Activated naive CD8-positive, alpha-beta T cell treated with anti-CD3 and anti-CD28 coated beads for 36 hours (primary cell): Measurements from ENCODE around the gene LRRC74B. TPM values are rescaled to one million over a fixed set of nuclear protein-coding genes. Genes with fewer than 3 reads are reported as not detected.
"Not testable (repeated sequence)": the region's sequence is repeated elsewhere in the genome, so short reads cannot be mapped to it uniquely, and the experiment has no call there.

ENCODE experiments used
- DNase-seq: peaks from one replicate; pipeline ENCODE4 v3.0.0; 2021
- H3K27ac Mint-ChIP-seq: one replicate; pipeline ENCODE4 v1.8.0; 2022; ENCODE audit warnings: mild to moderate bottlenecking, moderate library complexity, mixed read lengths
- H3K27me3 Mint-ChIP-seq: one replicate; pipeline ENCODE4 v1.8.0; 2022; ENCODE audit warnings: mild to moderate bottlenecking, mixed read lengths
- H3K36me3 Mint-ChIP-seq: one replicate; pipeline ENCODE4 v1.8.0; 2021; ENCODE audit warnings: mild to moderate bottlenecking, mixed read lengths
- H3K4me1 Mint-ChIP-seq: one replicate; pipeline ENCODE4 v1.8.0; 2021; ENCODE audit warnings: mixed read lengths
- H3K4me3 Mint-ChIP-seq: one replicate; pipeline ENCODE4 v1.8.0; 2022; ENCODE audit warnings: mild to moderate bottlenecking, moderate library complexity, mixed read lengths
- H3K9me3 Mint-ChIP-seq: one replicate; pipeline ENCODE4 v1.8.0; 2022; ENCODE audit warnings: mixed read lengths
- total RNA-seq, 2 experiments: library from RNA; stranded (reverse); gene quantifications; one replicate each; pipeline ENCODE4 v1.2.3, GENCODE V29; 2021

Gene LRRC74B
- total RNA-seq, 2 experiments from 2014 or later, result not detected

GRCh38 chr22:21054046-21054713, 8.4 kb downstream of the LRRC74B start:
- no peak for DNase-seq
- H3K4me1 Mint-ChIP-seq, result peaks cover 15% of the 10 kb centered on the region
- H3K27ac Mint-ChIP-seq, result no peak overlapping the region
- H3K27me3 Mint-ChIP-seq, result peaks cover 11% of the 10 kb centered on the region
- H3K36me3 Mint-ChIP-seq, result no peaks in the 10 kb centered on the region
- H3K4me3 Mint-ChIP-seq, result no peak overlapping the region
- H3K9me3 Mint-ChIP-seq, result no peaks in the 10 kb centered on the region

DNA sequence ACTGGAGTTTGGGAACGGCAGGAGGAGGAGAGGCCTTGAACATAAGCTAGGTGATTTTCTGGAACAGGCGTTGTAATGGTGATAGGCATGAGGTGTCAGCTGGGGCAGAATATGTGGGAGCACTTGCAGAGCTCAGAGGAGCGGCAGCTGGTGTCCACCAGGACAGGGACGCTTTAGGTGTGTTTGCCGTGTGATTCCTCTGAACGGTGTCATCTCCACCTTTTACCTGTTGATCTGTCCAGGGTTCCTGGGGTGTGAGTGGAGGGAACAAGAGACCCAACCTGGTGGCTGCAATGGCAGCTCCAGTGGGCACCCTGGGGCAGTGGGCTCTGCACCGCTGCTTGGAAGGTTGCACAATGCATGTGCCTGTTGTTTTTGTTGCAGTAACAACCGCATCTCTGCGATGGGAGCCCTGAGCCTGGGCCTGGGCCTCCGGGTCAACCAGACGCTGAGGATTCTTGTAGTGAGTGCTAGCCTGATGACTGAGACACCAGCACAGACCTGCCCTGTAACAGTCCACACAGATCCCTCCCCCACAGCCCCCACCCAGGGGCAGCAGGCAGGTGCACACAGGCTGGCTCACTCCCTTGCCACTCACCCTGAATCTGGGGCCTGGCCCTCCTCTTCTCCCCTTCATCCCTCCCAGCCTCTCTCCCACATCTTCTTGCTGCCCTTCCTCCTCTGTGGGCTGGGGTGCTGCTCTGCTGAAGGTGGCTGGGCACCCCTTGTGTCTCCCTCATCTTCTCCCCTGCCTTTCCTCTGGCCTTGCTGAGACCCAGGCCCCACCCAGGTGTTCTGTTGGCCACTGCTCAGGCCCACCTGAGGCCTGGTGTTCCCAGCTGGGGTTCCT, 9.2 kb downstream of the LRRC74B start:
- Mint-ChIP-seq H3K4me1 (peaks cover 15% of the 10 kb centered on the region), H3K36me3 (no peaks in the 10 kb centered on the region), H3K9me3 (no peaks in the 10 kb centered on the region), H3K27me3 (peaks cover 11% of the 10 kb centered on the region), H3K27ac (no peak overlapping the region), H3K4me3 (no peak overlapping the region)
- DNase-seq, result no peak

- no peak overlapping the region for H3K4me3 Mint-ChIP-seq
- no peak for DNase-seq
- no peaks in the 10 kb centered on the region for H3K9me3 Mint-ChIP-seq
- peaks cover 15% of the 10 kb centered on the region for H3K4me1 Mint-ChIP-seq
- H3K36me3 Mint-ChIP-seq, result no peaks in the 10 kb centered on the region
- peaks cover 11% of the 10 kb centered on the region for H3K27me3 Mint-ChIP-seq
- no peak overlapping the region for H3K27ac Mint-ChIP-seq
Observed at GRCh38 chr22:21055564-21055834, 9.8 kb downstream of the LRRC74B start.

- H3K9me3 Mint-ChIP-seq, result no peaks in the 10 kb centered on the region
- no peak overlapping the region for H3K27ac Mint-ChIP-seq
- peaks cover 11% of the 10 kb centered on the region for H3K27me3 Mint-ChIP-seq
- DNase-seq, result no peak
- H3K4me3 Mint-ChIP-seq, result peak overlapping the region; percentile 43
- H3K36me3 Mint-ChIP-seq, result no peaks in the 10 kb centered on the region
- H3K4me1 Mint-ChIP-seq, result peaks cover 15% of the 10 kb centered on the region
Observed at GRCh38 chr22:21055880-21056319, 10.2 kb downstream of the LRRC74B start.

DNA sequence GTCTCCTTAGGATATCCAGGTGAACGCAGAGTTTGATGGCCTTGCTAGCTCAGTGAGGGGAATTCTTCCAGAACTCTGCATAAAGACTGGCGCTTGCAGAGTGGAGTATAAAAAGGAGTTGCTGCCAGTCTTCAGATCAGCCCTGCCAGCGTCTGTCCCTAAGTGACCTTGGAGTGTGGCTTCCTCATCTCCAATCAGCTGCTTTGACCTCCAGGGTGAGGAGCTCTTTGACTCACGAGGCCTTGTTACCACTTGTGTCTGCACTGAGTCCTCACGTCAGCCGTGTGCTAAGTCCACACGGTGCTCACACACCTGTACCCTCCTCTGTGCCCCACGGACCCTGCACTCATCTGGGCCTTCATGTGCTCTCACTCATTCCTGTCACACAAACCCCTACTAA, 14.6 kb downstream of the LRRC74B start:
- not testable (repeated sequence) for H3K4me3 Mint-ChIP-seq, H3K36me3 Mint-ChIP-seq, DNase-seq, H3K27ac Mint-ChIP-seq, H3K9me3 Mint-ChIP-seq
- Mint-ChIP-seq H3K27me3 (peaks cover 11% of the 10 kb centered on the region), H3K4me1 (peaks cover 12% of the 10 kb centered on the region)

DNA sequence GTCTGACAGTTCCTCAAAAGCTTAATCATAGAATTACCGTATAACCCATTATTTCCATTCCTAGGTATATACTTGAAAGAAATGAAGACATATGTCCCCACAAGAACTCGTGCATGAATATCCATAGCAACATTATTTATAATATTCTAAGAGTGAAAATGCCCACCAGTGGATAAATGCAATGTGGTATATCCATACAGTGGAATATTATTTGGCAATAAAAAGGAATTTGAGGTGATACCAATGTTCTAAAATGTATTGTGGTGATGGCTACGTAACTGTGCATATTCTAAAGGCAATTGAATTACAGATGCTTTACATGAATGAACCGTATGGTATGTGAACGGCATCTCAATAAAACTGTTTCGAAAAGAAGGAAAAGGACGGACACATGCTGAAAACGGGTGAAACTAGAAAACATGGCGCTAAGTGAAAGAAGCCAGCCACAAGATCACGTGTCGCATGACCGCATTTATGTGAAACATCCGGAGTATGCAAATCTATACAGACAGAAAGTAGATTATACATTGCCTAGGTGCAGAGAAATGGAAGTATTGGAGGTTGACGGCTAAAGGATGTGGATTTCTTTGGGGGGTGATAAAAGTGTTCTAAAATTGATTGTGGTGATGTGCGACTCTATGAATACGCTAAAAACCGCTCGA, 16.0 kb downstream of the LRRC74B start:
- not testable (repeated sequence) for H3K4me3 Mint-ChIP-seq, H3K36me3 Mint-ChIP-seq

GRCh38 chr22:21064425-21064824, 18.7 kb downstream of the LRRC74B start:
- H3K9me3 Mint-ChIP-seq, H3K4me3 Mint-ChIP-seq, H3K4me1 Mint-ChIP-seq, H3K27ac Mint-ChIP-seq, DNase-seq, H3K27me3 Mint-ChIP-seq, H3K36me3 Mint-ChIP-seq: not testable (repeated sequence)

More for the DNA sequence above, 16.0 kb downstream of the LRRC74B start:
- H3K4me1 Mint-ChIP-seq, DNase-seq, H3K27ac Mint-ChIP-seq, H3K9me3 Mint-ChIP-seq, H3K27me3 Mint-ChIP-seq: not testable (repeated sequence)

DNA sequence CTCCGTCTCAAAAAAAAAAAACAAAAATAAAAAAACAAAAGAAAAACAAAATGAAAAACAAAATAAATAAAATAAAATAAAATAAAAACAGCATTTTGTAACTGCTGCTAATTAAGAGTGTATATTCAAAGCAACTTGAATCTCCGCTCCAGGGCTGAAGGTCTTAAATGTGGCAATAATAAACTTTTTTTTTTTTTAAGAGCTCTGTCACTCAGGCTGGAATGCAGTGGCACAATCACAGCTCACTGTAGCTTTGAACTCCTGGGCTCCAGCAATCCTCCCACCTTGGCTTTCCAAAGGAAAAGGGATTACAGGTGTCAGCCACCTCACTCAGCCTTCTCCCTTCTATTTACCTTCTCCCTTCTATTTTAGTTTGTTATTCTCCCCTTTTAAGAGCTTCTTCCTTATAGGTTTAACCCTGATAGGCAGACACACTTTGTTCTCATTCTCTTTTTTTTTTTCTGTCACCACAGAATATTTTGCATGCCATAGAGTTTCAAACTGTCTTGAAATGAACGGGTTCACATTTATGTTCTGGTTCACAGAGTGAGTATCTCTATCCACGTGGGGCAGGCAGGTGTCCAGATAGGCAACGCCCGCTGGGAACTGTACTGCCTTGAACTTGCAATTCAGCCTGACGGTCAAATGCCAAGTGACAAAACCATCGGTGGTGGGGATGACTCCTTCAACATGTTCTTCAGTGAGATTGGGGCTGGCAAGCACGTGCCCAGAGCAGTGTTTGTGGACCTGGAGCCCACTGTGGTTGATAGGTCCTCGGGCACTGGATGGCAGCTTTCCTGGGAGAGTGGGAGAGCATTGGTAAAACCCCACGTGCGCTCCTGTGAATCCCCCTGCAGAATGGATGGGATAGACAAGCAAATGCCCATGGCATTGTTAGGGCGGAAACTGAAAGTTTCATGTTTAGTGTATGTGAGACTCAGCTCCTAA, 19.4 kb downstream of the LRRC74B start:
- Mint-ChIP-seq H3K27ac (no peak overlapping the region), H3K4me1 (peaks cover 5% of the 10 kb centered on the region), H3K27me3 (no peaks in the 10 kb centered on the region), H3K9me3 (no peaks in the 10 kb centered on the region), H3K36me3 (no peaks in the 10 kb centered on the region), H3K4me3 (no peak overlapping the region)
- DNase-seq, result no peak

DNA sequence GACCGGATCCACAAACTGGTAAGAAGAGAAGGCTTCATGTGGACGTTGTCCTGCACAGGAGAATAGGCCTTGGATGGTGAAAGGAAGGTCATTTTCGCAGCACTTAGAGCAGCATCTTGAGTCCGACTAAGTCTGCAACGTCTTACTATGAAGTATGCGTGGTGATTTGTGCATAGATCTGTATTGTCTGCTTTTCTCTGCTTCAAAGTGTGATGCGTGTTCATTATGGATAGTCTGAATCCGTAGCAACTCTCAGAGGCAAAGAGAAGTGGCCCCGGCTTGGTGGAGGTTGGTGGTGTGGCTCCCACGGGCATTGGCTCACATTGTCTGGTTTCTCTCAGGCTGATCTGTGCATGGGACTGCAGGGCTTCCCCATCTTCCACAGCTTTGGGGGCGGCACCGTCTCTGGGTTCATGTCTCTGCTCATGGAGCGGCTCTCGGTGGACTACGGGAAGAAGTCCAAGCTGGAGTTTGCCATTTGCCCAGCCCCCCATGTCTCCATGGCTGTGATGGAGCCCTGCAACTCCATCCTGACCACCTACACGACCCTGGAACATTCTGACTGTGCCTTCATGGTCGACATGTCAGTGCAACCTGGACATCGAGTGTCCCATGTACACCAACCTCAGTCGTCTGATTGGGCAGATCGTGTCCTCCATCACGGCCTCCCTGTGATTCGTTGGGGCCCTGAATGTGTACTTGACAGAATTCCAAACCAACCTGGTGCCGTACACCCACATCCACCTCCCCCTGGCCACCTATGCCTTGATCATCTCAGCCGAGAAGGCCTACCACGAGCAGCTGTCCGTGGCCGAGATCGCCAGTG, 21.5 kb downstream of the LRRC74B start:
- no peak for DNase-seq
- no peak overlapping the region for H3K4me3 Mint-ChIP-seq
- H3K27ac Mint-ChIP-seq, result no peak overlapping the region
- no peaks in the 10 kb centered on the region for H3K27me3 Mint-ChIP-seq
- no peaks in the 10 kb centered on the region for H3K9me3 Mint-ChIP-seq
- H3K36me3 Mint-ChIP-seq, result no peaks in the 10 kb centered on the region
- peaks cover 5% of the 10 kb centered on the region for H3K4me1 Mint-ChIP-seq

- Mint-ChIP-seq H3K4me3 (no peak overlapping the region), H3K36me3 (no peaks in the 10 kb centered on the region), H3K27ac (no peak overlapping the region), H3K27me3 (no peaks in the 10 kb centered on the region), H3K9me3 (no peaks in the 10 kb centered on the region), H3K4me1 (peaks cover 5% of the 10 kb centered on the region)
- DNase-seq, result no peak
Observed at GRCh38 chr22:21067901-21068680, 22.3 kb downstream of the LRRC74B start.

- Mint-ChIP-seq H3K36me3 (no peaks in the 10 kb centered on the region), H3K9me3 (no peaks in the 10 kb centered on the region), H3K4me1 (peaks cover 5% of the 10 kb centered on the region), H3K4me3 (no peak overlapping the region), H3K27me3 (no peaks in the 10 kb centered on the region), H3K27ac (no peak overlapping the region)
- DNase-seq, result no peak
Observed at GRCh38 chr22:21068681-21069276, 23.0 kb downstream of the LRRC74B start.

DNA sequence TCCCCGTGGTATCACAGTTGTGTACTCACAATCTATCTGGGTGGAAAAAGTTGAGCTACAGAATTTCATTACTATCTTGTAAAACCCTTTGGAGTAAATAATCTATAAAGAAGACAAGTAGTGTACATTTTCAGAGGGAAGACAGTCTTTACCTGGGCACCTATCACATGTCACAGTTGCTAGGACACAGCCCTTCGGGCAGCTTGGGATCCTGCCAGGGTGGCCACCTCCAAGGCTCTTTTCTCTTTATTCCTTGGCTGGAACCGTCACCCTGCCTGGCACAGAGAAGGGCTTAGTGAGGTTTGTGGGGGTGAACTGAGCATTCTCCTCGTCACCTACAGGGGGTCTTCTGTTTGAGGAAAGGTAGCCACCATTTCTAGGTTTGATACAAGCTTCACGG, 23.6 kb downstream of the LRRC74B start:
- no peaks in the 10 kb centered on the region for H3K27me3 Mint-ChIP-seq
- no peak for DNase-seq
- H3K4me3 Mint-ChIP-seq, result no peak overlapping the region
- H3K36me3 Mint-ChIP-seq, result no peaks in the 10 kb centered on the region
- no peak overlapping the region for H3K27ac Mint-ChIP-seq
- H3K4me1 Mint-ChIP-seq, result peaks cover 5% of the 10 kb centered on the region
- no peaks in the 10 kb centered on the region for H3K9me3 Mint-ChIP-seq
